WTC11 (cell line): ENCODE measurements around the gene PPM1B. TPM values are rescaled to one million over a fixed set of nuclear protein-coding genes. Genes with fewer than 3 reads are reported as not detected.

Source experiments
- ATAC-seq: fragments of 200-7000 bp; cut with Tn5 transposase; 2 replicates; pipeline ENCODE4 v1.10.0; 2021; ENCODE audit warnings: mild to moderate bottlenecking, moderate library complexity
- CTCF ChIA-PET: fragments of 300-600 bp; sonication (Branson Sonifier 250); formaldehyde crosslinking; loops from one replicate; lab custom pipeline; 2021; ENCODE audit warnings: antibody characterized with exemption; lab: Charles Lee
- POLR2A ChIA-PET: fragments of 350-600 bp; sonication (Branson Sonifier 250); formaldehyde crosslinking; loops from one replicate; lab custom pipeline; 2021; ENCODE audit warnings: antibody characterized with exemption; lab: Charles Lee
- DNase-seq: peaks from one replicate; pipeline ENCODE4 v3.0.0; 2021; ENCODE audit warnings: low spot score
- H3K27ac Mint-ChIP-seq: 2 replicates; pipeline ENCODE4 v1.8.0; 2021; ENCODE audit warnings: mixed read lengths
- H3K27me3 Mint-ChIP-seq: 2 replicates; pipeline ENCODE4 v1.8.0; 2021; ENCODE audit warnings: low read depth, mild to moderate bottlenecking, moderate library complexity, mixed read lengths
- H3K36me3 Mint-ChIP-seq: 2 replicates; pipeline ENCODE4 v1.8.0; 2021; ENCODE audit warnings: mixed read lengths
- H3K4me1 Mint-ChIP-seq: 2 replicates; pipeline ENCODE4 v1.8.0; 2022; ENCODE audit warnings: mixed read lengths
- H3K4me3 Mint-ChIP-seq: 2 replicates; pipeline ENCODE4 v1.8.0; 2021; ENCODE audit warnings: mild to moderate bottlenecking, moderate library complexity, mixed read lengths
- H3K9me3 Mint-ChIP-seq: 2 replicates; pipeline ENCODE4 v1.8.0; 2021; ENCODE audit warnings: mixed read lengths
- GABPB1 ChIP-seq: sonication (generic); formaldehyde crosslinking; IDR thresholded peaks from 2 replicates; pipeline ENCODE4 v1.8.1; 2023; ENCODE audit warnings: mild to moderate bottlenecking, missing genetic modification reagents
- NFE2L1 ChIP-seq: sonication (generic); formaldehyde crosslinking; IDR thresholded peaks from 2 replicates; pipeline ENCODE4 v1.8.1; 2023; ENCODE audit warnings: missing genetic modification reagents
- NFYB ChIP-seq: sonication (generic); formaldehyde crosslinking; conservative IDR thresholded peaks from 2 replicates; pipeline ENCODE4 v1.8.0; 2022; ENCODE audit warnings: low read depth, missing genetic modification reagents
- NR2C2 ChIP-seq: sonication (generic); formaldehyde crosslinking; IDR thresholded peaks from 2 replicates; pipeline ENCODE4 v1.8.0; 2022; ENCODE audit warnings: mild to moderate bottlenecking, missing genetic modification reagents
- ZNF232 ChIP-seq: sonication (generic); formaldehyde crosslinking; IDR thresholded peaks from 2 replicates; pipeline ENCODE4 v1.8.0; 2022; ENCODE audit warnings: mild to moderate bottlenecking, missing genetic modification reagents
- total RNA-seq: library from RNA; stranded (reverse); gene quantifications from 3 replicates; pipeline ENCODE4 v1.2.3, GENCODE V29; 2021
- TF ChIP-seq, protein P1 (sequence below): fragments of 250-450 bp; sonication (Bioruptor Pico); conservative IDR thresholded peaks from 2 replicates; pipeline ENCODE4 v1.9.0; 2021; ENCODE audit warnings: mild to moderate bottlenecking
- TF ChIP-seq, protein P2 (sequence below): sonication (generic); formaldehyde crosslinking; IDR thresholded peaks from 2 replicates; pipeline ENCODE4 v1.8.0; 2023; ENCODE audit warnings: missing genetic modification reagents, mild to moderate bottlenecking, borderline replicate concordance
- TF ChIP-seq, protein P3 (sequence below): sonication (generic); formaldehyde crosslinking; IDR thresholded peaks from 2 replicates; pipeline ENCODE4 v1.8.1; 2023; ENCODE audit warnings: mild to moderate bottlenecking, missing genetic modification reagents, moderate library complexity
- TF ChIP-seq, protein P4 (sequence below): sonication (generic); formaldehyde crosslinking; IDR thresholded peaks from 2 replicates; pipeline ENCODE4 v1.8.0; 2022; ENCODE audit warnings: missing genetic modification reagents
- TF ChIP-seq, protein P5 (sequence below): fragments of 250-450 bp; sonication (Bioruptor Pico); IDR thresholded peaks from 2 replicates; pipeline ENCODE4 v1.9.0; 2021; ENCODE audit warnings: mild to moderate bottlenecking, borderline replicate concordance
- TF ChIP-seq, protein P6 (sequence below): fragments of 250-450 bp; sonication (Bioruptor Pico); IDR thresholded peaks from 2 replicates; pipeline ENCODE4 v1.8.0; 2021; ENCODE audit warnings: mild to moderate bottlenecking
- TF ChIP-seq, protein P7 (sequence below): fragments of 250-450 bp; sonication (Bioruptor Pico); IDR thresholded peaks from 2 replicates; pipeline ENCODE4 v1.9.0; 2021; ENCODE audit warnings: mild to moderate bottlenecking

PPM1B gene
- total RNA-seq, 1 experiment from 2014 or later = 96.4 TPM

DNA sequence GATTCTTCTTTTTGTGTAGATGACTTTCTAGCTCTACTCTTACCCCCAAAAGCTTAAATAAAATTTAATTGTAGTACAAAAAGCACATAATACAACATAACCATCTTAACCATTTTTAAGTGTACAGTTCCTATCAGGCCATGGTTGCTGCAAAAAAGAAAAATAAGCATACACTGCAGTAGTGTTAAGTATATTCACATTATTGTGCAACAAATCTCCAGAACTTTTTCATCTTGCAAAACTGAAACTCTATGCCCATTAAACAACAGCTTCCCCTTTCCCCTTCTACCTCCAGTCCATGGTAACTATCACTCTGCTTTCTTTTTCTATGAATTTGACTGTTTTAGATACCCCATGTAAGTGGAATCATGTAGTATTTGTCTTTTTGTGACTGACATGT lies 18.1 kb downstream of the PPM1B start:
- peaks cover 10% of the 10 kb centered on the region for H3K36me3 Mint-ChIP-seq
- ATAC-seq (no peak), DNase-seq (no peak)
- no peaks in the 10 kb centered on the region for H3K27me3 Mint-ChIP-seq
- ChIA-PET CTCF (interaction anchor here (1.0 kb wide), 2 partner anchors 99 to 143 kb away, joined by 3 to 4 read pairs; no protein-coding TSS in a partner anchor), POLR2A (interaction anchor here (0.6 kb wide), 1 partner anchor 49 kb away, joined by 3 read pairs; no protein-coding TSS in a partner anchor)
- no peak overlapping the region for H3K4me3 Mint-ChIP-seq
- H3K9me3 Mint-ChIP-seq = no peaks in the 10 kb centered on the region
- peaks cover 70% of the 10 kb centered on the region for H3K4me1 Mint-ChIP-seq
- peak overlapping the region; percentile 61 for H3K27ac Mint-ChIP-seq
- TF ChIP-seq, protein P1, sequence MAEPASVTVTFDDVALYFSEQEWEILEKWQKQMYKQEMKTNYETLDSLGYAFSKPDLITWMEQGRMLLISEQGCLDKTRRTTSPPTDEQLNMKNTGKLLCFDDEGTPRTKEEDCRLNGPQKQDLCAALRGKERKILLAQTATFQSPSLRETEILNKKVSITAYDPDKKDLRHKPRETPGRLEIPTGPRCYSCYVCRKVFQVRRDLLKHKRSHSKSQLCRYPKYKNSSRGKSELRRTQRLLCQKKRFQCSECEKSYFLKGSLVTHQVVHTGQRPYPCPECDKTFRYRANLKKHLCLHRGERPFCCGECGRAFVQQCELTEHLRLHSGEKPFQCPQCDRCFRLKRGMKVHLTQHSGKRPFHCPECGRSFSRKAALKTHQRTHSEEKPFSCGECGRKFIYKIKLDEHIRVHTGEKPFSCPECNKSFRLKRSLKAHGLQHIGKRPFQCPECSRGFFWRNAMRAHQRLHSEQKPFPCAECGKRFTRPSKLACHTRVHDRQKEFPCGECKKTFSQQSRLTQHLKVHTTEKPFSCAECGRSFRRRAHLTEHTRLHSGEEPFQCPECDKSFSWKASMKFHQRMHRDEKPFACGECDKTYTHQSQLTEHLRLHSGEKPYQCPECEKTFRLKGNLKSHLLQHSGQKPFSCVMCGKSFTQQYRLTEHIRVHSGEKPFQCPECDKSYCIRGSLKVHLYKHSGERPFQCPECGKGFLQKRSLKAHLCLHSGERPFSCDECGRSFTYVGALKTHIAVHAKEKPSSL (CRISPR knock-in tag) = no peak
- TF ChIP-seq NFE2L1 (no peak), ZNF232 (CRISPR knock-in tag) (no peak), GABPB1 (CRISPR knock-in tag) (no peak), NFYB (CRISPR knock-in tag) (no peak), NR2C2 (CRISPR knock-in tag) (no peak)
- TF ChIP-seq, protein P2, sequence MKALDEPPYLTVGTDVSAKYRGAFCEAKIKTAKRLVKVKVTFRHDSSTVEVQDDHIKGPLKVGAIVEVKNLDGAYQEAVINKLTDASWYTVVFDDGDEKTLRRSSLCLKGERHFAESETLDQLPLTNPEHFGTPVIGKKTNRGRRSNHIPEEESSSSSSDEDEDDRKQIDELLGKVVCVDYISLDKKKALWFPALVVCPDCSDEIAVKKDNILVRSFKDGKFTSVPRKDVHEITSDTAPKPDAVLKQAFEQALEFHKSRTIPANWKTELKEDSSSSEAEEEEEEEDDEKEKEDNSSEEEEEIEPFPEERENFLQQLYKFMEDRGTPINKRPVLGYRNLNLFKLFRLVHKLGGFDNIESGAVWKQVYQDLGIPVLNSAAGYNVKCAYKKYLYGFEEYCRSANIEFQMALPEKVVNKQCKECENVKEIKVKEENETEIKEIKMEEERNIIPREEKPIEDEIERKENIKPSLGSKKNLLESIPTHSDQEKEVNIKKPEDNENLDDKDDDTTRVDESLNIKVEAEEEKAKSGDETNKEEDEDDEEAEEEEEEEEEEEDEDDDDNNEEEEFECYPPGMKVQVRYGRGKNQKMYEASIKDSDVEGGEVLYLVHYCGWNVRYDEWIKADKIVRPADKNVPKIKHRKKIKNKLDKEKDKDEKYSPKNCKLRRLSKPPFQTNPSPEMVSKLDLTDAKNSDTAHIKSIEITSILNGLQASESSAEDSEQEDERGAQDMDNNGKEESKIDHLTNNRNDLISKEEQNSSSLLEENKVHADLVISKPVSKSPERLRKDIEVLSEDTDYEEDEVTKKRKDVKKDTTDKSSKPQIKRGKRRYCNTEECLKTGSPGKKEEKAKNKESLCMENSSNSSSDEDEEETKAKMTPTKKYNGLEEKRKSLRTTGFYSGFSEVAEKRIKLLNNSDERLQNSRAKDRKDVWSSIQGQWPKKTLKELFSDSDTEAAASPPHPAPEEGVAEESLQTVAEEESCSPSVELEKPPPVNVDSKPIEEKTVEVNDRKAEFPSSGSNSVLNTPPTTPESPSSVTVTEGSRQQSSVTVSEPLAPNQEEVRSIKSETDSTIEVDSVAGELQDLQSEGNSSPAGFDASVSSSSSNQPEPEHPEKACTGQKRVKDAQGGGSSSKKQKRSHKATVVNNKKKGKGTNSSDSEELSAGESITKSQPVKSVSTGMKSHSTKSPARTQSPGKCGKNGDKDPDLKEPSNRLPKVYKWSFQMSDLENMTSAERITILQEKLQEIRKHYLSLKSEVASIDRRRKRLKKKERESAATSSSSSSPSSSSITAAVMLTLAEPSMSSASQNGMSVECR (CRISPR knock-in tag) = no peak
- TF ChIP-seq, protein P3, sequence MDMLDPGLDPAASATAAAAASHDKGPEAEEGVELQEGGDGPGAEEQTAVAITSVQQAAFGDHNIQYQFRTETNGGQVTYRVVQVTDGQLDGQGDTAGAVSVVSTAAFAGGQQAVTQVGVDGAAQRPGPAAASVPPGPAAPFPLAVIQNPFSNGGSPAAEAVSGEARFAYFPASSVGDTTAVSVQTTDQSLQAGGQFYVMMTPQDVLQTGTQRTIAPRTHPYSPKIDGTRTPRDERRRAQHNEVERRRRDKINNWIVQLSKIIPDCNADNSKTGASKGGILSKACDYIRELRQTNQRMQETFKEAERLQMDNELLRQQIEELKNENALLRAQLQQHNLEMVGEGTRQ = no peak
- TF ChIP-seq, protein P4, sequence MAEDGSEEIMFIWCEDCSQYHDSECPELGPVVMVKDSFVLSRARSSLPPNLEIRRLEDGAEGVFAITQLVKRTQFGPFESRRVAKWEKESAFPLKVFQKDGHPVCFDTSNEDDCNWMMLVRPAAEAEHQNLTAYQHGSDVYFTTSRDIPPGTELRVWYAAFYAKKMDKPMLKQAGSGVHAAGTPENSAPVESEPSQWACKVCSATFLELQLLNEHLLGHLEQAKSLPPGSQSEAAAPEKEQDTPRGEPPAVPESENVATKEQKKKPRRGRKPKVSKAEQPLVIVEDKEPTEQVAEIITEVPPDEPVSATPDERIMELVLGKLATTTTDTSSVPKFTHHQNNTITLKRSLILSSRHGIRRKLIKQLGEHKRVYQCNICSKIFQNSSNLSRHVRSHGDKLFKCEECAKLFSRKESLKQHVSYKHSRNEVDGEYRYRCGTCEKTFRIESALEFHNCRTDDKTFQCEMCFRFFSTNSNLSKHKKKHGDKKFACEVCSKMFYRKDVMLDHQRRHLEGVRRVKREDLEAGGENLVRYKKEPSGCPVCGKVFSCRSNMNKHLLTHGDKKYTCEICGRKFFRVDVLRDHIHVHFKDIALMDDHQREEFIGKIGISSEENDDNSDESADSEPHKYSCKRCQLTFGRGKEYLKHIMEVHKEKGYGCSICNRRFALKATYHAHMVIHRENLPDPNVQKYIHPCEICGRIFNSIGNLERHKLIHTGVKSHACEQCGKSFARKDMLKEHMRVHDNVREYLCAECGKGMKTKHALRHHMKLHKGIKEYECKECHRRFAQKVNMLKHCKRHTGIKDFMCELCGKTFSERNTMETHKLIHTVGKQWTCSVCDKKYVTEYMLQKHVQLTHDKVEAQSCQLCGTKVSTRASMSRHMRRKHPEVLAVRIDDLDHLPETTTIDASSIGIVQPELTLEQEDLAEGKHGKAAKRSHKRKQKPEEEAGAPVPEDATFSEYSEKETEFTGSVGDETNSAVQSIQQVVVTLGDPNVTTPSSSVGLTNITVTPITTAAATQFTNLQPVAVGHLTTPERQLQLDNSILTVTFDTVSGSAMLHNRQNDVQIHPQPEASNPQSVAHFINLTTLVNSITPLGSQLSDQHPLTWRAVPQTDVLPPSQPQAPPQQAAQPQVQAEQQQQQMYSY (CRISPR knock-in tag) = no peak
- TF ChIP-seq, protein P5, sequence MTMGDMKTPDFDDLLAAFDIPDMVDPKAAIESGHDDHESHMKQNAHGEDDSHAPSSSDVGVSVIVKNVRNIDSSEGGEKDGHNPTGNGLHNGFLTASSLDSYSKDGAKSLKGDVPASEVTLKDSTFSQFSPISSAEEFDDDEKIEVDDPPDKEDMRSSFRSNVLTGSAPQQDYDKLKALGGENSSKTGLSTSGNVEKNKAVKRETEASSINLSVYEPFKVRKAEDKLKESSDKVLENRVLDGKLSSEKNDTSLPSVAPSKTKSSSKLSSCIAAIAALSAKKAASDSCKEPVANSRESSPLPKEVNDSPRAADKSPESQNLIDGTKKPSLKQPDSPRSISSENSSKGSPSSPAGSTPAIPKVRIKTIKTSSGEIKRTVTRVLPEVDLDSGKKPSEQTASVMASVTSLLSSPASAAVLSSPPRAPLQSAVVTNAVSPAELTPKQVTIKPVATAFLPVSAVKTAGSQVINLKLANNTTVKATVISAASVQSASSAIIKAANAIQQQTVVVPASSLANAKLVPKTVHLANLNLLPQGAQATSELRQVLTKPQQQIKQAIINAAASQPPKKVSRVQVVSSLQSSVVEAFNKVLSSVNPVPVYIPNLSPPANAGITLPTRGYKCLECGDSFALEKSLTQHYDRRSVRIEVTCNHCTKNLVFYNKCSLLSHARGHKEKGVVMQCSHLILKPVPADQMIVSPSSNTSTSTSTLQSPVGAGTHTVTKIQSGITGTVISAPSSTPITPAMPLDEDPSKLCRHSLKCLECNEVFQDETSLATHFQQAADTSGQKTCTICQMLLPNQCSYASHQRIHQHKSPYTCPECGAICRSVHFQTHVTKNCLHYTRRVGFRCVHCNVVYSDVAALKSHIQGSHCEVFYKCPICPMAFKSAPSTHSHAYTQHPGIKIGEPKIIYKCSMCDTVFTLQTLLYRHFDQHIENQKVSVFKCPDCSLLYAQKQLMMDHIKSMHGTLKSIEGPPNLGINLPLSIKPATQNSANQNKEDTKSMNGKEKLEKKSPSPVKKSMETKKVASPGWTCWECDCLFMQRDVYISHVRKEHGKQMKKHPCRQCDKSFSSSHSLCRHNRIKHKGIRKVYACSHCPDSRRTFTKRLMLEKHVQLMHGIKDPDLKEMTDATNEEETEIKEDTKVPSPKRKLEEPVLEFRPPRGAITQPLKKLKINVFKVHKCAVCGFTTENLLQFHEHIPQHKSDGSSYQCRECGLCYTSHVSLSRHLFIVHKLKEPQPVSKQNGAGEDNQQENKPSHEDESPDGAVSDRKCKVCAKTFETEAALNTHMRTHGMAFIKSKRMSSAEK (CRISPR knock-in tag) = no peak
- TF ChIP-seq, protein P6, sequence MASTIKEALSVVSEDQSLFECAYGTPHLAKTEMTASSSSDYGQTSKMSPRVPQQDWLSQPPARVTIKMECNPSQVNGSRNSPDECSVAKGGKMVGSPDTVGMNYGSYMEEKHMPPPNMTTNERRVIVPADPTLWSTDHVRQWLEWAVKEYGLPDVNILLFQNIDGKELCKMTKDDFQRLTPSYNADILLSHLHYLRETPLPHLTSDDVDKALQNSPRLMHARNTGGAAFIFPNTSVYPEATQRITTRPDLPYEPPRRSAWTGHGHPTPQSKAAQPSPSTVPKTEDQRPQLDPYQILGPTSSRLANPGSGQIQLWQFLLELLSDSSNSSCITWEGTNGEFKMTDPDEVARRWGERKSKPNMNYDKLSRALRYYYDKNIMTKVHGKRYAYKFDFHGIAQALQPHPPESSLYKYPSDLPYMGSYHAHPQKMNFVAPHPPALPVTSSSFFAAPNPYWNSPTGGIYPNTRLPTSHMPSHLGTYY (CRISPR knock-in tag) = no peak
- TF ChIP-seq, protein P7, sequence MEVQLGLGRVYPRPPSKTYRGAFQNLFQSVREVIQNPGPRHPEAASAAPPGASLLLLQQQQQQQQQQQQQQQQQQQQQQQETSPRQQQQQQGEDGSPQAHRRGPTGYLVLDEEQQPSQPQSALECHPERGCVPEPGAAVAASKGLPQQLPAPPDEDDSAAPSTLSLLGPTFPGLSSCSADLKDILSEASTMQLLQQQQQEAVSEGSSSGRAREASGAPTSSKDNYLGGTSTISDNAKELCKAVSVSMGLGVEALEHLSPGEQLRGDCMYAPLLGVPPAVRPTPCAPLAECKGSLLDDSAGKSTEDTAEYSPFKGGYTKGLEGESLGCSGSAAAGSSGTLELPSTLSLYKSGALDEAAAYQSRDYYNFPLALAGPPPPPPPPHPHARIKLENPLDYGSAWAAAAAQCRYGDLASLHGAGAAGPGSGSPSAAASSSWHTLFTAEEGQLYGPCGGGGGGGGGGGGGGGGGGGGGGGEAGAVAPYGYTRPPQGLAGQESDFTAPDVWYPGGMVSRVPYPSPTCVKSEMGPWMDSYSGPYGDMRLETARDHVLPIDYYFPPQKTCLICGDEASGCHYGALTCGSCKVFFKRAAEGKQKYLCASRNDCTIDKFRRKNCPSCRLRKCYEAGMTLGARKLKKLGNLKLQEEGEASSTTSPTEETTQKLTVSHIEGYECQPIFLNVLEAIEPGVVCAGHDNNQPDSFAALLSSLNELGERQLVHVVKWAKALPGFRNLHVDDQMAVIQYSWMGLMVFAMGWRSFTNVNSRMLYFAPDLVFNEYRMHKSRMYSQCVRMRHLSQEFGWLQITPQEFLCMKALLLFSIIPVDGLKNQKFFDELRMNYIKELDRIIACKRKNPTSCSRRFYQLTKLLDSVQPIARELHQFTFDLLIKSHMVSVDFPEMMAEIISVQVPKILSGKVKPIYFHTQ = no peak
